Activated CD4-positive, alpha-beta T cell treated with anti-CD3 and anti-CD28 coated beads for 36 hours (primary cell): Measurements from ENCODE around the gene FOXO6. TPM values are rescaled to one million over a fixed set of nuclear protein-coding genes. Genes with fewer than 3 reads are reported as not detected.

Source experiments
- ATAC-seq: fragments of 200-7000 bp; cut with Tn5 transposase; one replicate; pipeline ENCODE4 v1.10.0; 2021; ENCODE audit warnings: mild to moderate bottlenecking, moderate library complexity
- CTCF ChIA-PET: fragments of 350-600 bp; sonication (Branson Sonifier 250); formaldehyde crosslinking; loops from one replicate; lab custom pipeline; 2021; ENCODE audit warnings: antibody characterized with exemption; lab: Charles Lee
- POLR2A ChIA-PET: fragments of 350-600 bp; sonication (Branson Sonifier 250); formaldehyde crosslinking; loops from one replicate; lab custom pipeline; 2021; ENCODE audit warnings: antibody characterized with exemption, inconsistent platforms; lab: Charles Lee
- DNase-seq: peaks from one replicate; pipeline ENCODE4 v3.0.0-alpha.2; 2020
- H3K27ac Mint-ChIP-seq: one replicate; pipeline ENCODE4 v1.8.0; 2021; ENCODE audit warnings: mixed read lengths
- H3K27me3 Mint-ChIP-seq: one replicate; pipeline ENCODE4 v1.8.0; 2021; ENCODE audit warnings: mixed read lengths
- H3K36me3 Mint-ChIP-seq: one replicate; pipeline ENCODE4 v1.8.0; 2021; ENCODE audit warnings: low read depth, mixed read lengths
- H3K4me1 Mint-ChIP-seq: one replicate; pipeline ENCODE4 v1.8.0; 2021; ENCODE audit warnings: mixed read lengths
- H3K4me3 Mint-ChIP-seq: one replicate; pipeline ENCODE4 v1.8.0; 2021; ENCODE audit warnings: mild to moderate bottlenecking, moderate library complexity, mixed read lengths
- H3K9me3 Mint-ChIP-seq: one replicate; pipeline ENCODE4 v1.8.0; 2021; ENCODE audit warnings: low read depth, mixed read lengths
- intact Hi-C, 2 experiments: fragments of 100-400 bp; cut with DNase I in 1 of 2; cut with micrococcal nuclease in 1 of 2; formaldehyde crosslinking; loops; one replicate each; pipeline versions ENCODE4 v1.14.2 to v1.15.1; 2022 to 2024; cut with DNase I, micrococcal nuclease
- total RNA-seq, 2 experiments: library from RNA; stranded (reverse); gene quantifications; one replicate each; pipeline ENCODE4 v1.2.3, GENCODE V29; 2021

Gene FOXO6
- total RNA-seq, 2 experiments from 2014 or later, result 0.09 TPM; not detected in 1

GRCh38 chr1:41354956-41355355 lies 6.3 kb upstream of the FOXO6 start:
- H3K4me1 Mint-ChIP-seq, result no peaks in the 10 kb centered on the region
- CTCF ChIA-PET, result interaction anchor here (0.7 to 1.9 kb wide), 3 partner anchors 9 to 32 kb away, joined by 4 to 7 read pairs (median 4); no protein-coding TSS in a partner anchor
- no peaks in the 10 kb centered on the region for H3K36me3 Mint-ChIP-seq
- no peak overlapping the region for H3K27ac Mint-ChIP-seq
- H3K9me3 Mint-ChIP-seq, result no peaks in the 10 kb centered on the region
- POLR2A ChIA-PET, result no interaction called here
- intact Hi-C loops, result no loop called here
- no peak overlapping the region for H3K4me3 Mint-ChIP-seq
- no peak for DNase-seq
- no peak for ATAC-seq
- H3K27me3 Mint-ChIP-seq, result peaks cover 7% of the 10 kb centered on the region

- Mint-ChIP-seq H3K4me1 (peaks cover under 1% of the 10 kb centered on the region), H3K4me3 (no peak overlapping the region), H3K36me3 (no peaks in the 10 kb centered on the region), H3K27ac (no peak overlapping the region), H3K9me3 (no peaks in the 10 kb centered on the region), H3K27me3 (peaks cover 7% of the 10 kb centered on the region)
- no peak for DNase-seq
- ATAC-seq, result no peak
- intact Hi-C loops, result no loop called here
- POLR2A ChIA-PET, result no interaction called here
- CTCF ChIA-PET, result interaction anchor here (0.7 to 1.9 kb wide), 3 partner anchors 8 to 33 kb away, joined by 4 to 7 read pairs (median 4); no protein-coding TSS in a partner anchor
These were observed 5.9 kb upstream of the FOXO6 start for GRCh38 chr1:41355356-41355755.

- Mint-ChIP-seq H3K4me3 (no peak overlapping the region), H3K27ac (no peak overlapping the region), H3K27me3 (peaks cover 7% of the 10 kb centered on the region), H3K4me1 (peaks cover 4% of the 10 kb centered on the region), H3K9me3 (no peaks in the 10 kb centered on the region), H3K36me3 (no peaks in the 10 kb centered on the region)
- no peak for DNase-seq
- ChIA-PET POLR2A (no interaction called here), CTCF (interaction anchor here (0.8 to 1.9 kb wide), 5 partner anchors 10 to 59 kb away, joined by 3 to 7 read pairs (median 3); no protein-coding TSS in a partner anchor)
- ATAC-seq, result no peak
- intact Hi-C loops, result no loop called here
These were observed 5.5 kb upstream of the FOXO6 start for GRCh38 chr1:41355761-41356160.

GRCh38 chr1:41356752-41357151 lies 4.5 kb upstream of the FOXO6 start:
- no peak overlapping the region for H3K27ac Mint-ChIP-seq
- POLR2A ChIA-PET, result no interaction called here
- CTCF ChIA-PET, result interaction anchor here (0.8 to 1.9 kb wide), 4 partner anchors 9 to 58 kb away, joined by 3 to 7 read pairs (median 3); no protein-coding TSS in a partner anchor
- DNase-seq (no peak), ATAC-seq (no peak)
- H3K4me3 Mint-ChIP-seq, result no peak overlapping the region
- peaks cover 5% of the 10 kb centered on the region for H3K4me1 Mint-ChIP-seq
- peaks cover 7% of the 10 kb centered on the region for H3K27me3 Mint-ChIP-seq
- intact Hi-C loops, result no loop called here
- no peaks in the 10 kb centered on the region for H3K9me3 Mint-ChIP-seq
- no peaks in the 10 kb centered on the region for H3K36me3 Mint-ChIP-seq

- ATAC-seq (no peak), DNase-seq (no peak)
- Mint-ChIP-seq H3K4me3 (no peak overlapping the region), H3K27me3 (peaks cover 9% of the 10 kb centered on the region), H3K4me1 (peaks cover 7% of the 10 kb centered on the region), H3K9me3 (no peaks in the 10 kb centered on the region), H3K27ac (no peak overlapping the region), H3K36me3 (no peaks in the 10 kb centered on the region)
- intact Hi-C loops, result no loop called here
- POLR2A ChIA-PET, result no interaction called here
- CTCF ChIA-PET, result interaction anchor here (1.1 to 1.2 kb wide), 2 partner anchors 25 to 57 kb away, joined by 3 to 4 read pairs; no protein-coding TSS in a partner anchor
These were observed 3.7 kb upstream of the FOXO6 start for GRCh38 chr1:41357451-41358101.

GRCh38 chr1:41358131-41359021 lies 2.9 kb upstream of the FOXO6 start:
- peaks cover 10% of the 10 kb centered on the region for H3K4me1 Mint-ChIP-seq
- no peak for DNase-seq
- intact Hi-C loops, result no loop called here
- H3K9me3 Mint-ChIP-seq, result no peaks in the 10 kb centered on the region
- peaks cover 16% of the 10 kb centered on the region for H3K27me3 Mint-ChIP-seq
- no peak overlapping the region for H3K4me3 Mint-ChIP-seq
- ChIA-PET POLR2A (no interaction called here), CTCF (interaction anchor here (1.1 to 1.2 kb wide), 2 partner anchors 24 to 57 kb away, joined by 3 to 4 read pairs; no protein-coding TSS in a partner anchor)
- ATAC-seq, result no peak
- no peaks in the 10 kb centered on the region for H3K36me3 Mint-ChIP-seq
- H3K27ac Mint-ChIP-seq, result no peak overlapping the region

- H3K4me1 Mint-ChIP-seq, result peaks cover 10% of the 10 kb centered on the region
- CTCF ChIA-PET, result interaction anchor here (0.6 to 1.0 kb wide), 4 partner anchors 55 to 1220 kb away, joined by 3 to 5 read pairs (median 3); no protein-coding TSS in a partner anchor
- no peak overlapping the region for H3K4me3 Mint-ChIP-seq
- no peak for ATAC-seq
- H3K36me3 Mint-ChIP-seq, result no peaks in the 10 kb centered on the region
- H3K27me3 Mint-ChIP-seq, result peaks cover 22% of the 10 kb centered on the region
- H3K9me3 Mint-ChIP-seq, result no peaks in the 10 kb centered on the region
- intact Hi-C loops, result loop anchor here in 1 of 2 experiments (2.0 to 10.0 kb wide), 7 partner anchors 117 to 1408 kb away; partner anchors contain the start of genes C1orf50, P3H1, PPCS and SCMH1
- POLR2A ChIA-PET, result no interaction called here
- DNase-seq, result no peak
- no peak overlapping the region for H3K27ac Mint-ChIP-seq
These were observed 1.8 kb upstream of the FOXO6 start for GRCh38 chr1:41359211-41360073.

GRCh38 chr1:41360074-41360785 lies 1.0 kb upstream of the FOXO6 start:
- Mint-ChIP-seq H3K27ac (no peak overlapping the region), H3K4me1 (peaks cover 10% of the 10 kb centered on the region), H3K27me3 (peaks cover 23% of the 10 kb centered on the region), H3K4me3 (peak overlapping the region; percentile 46), H3K9me3 (no peaks in the 10 kb centered on the region), H3K36me3 (no peaks in the 10 kb centered on the region)
- ChIA-PET POLR2A (interaction anchor here (0.5 to 1.3 kb wide), 2 partner anchors 22 to 555 kb away, joined by 4 to 6 read pairs; no protein-coding TSS in a partner anchor), CTCF (interaction anchor here (0.6 to 1.0 kb wide), 5 partner anchors 55 to 1682 kb away, joined by 3 to 5 read pairs (median 3); no protein-coding TSS in a partner anchor)
- ATAC-seq (no peak), DNase-seq (no peak)
- intact Hi-C loops, result loop anchor here in 1 of 2 experiments (2.0 to 10.0 kb wide), 7 partner anchors 118 to 1407 kb away; partner anchors contain the start of genes C1orf50, P3H1, PPCS and SCMH1

GRCh38 chr1:41361495-41362356 lies 492 bp downstream of the FOXO6 start:
- peaks cover 24% of the 10 kb centered on the region for H3K27me3 Mint-ChIP-seq
- ChIA-PET CTCF (interaction anchor here (0.7 to 1.7 kb wide), 3 partner anchors 16 to 980 kb away, joined by 3 to 4 read pairs (median 4); no protein-coding TSS in a partner anchor), POLR2A (interaction anchor here (1.0 to 1.3 kb wide), 2 partner anchors 21 to 264 kb away, joined by 4 read pairs; no protein-coding TSS in a partner anchor)
- ATAC-seq (peak; percentile 5), DNase-seq (peak; percentile 52)
- H3K36me3 Mint-ChIP-seq, result no peaks in the 10 kb centered on the region
- H3K9me3 Mint-ChIP-seq, result no peaks in the 10 kb centered on the region
- intact Hi-C loops, result loop anchor here in 1 of 2 experiments (1.0 to 10.0 kb wide), 9 partner anchors 22 to 1406 kb away; partner anchors contain the start of genes C1orf50, CITED4, P3H1 and PPCS
- H3K27ac Mint-ChIP-seq, result no peak overlapping the region
- H3K4me1 Mint-ChIP-seq, result peaks cover 12% of the 10 kb centered on the region
- peak overlapping the region; percentile 49 for H3K4me3 Mint-ChIP-seq
